Measurements from ENCODE around the gene AP1M1.

The AP1M1 gene

DNA sequence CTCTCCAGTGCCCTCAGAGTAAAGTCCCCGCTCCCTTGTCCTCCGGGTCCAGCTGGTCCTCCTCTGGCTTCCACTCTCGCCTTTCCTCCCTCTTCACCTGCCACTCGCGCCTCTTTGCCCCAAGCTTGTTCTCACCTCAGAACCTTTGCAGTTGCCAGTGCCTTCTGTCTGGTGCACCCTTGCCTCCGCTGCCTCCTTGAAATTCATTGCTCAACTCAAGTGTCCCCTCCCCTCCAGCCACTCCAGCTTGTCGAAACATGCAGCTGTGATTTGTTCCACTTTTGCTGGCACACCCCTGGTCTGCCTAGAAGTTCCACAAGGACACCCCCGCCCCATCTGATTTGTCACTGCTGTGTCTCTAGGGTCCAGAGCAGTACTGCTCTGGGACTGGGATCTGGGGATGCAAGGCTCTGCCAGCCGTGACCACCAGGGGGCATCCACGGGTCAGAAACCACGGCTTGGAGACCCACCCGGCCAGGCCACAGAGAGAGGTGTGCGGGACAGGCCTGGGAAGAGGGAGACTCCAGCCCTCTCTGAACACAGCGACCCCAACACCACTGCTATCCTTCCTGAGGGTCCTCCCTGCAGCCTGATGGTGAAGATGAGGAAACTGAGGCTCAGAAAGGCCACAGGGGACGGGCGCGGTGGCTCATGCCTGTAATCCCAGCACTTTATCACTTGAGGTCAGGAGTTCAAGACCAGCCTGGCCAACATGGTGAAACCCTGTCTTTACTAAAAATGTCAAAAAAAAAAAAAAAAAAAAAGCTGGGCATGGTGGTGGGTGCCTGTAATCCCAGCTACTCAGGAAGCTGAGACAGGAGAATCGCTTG is 49.9 kb downstream of the AP1M1 start:
- no peak for TF ChIP-seq GATA2 (IDR thresholded peaks at IDR 0.05; ENCODE audit: low read depth, low read length)
- no peak for TF ChIP-seq GATA3 (IDR thresholded peaks at IDR 0.05; ENCODE audit: low read depth, low read length)

DNA sequence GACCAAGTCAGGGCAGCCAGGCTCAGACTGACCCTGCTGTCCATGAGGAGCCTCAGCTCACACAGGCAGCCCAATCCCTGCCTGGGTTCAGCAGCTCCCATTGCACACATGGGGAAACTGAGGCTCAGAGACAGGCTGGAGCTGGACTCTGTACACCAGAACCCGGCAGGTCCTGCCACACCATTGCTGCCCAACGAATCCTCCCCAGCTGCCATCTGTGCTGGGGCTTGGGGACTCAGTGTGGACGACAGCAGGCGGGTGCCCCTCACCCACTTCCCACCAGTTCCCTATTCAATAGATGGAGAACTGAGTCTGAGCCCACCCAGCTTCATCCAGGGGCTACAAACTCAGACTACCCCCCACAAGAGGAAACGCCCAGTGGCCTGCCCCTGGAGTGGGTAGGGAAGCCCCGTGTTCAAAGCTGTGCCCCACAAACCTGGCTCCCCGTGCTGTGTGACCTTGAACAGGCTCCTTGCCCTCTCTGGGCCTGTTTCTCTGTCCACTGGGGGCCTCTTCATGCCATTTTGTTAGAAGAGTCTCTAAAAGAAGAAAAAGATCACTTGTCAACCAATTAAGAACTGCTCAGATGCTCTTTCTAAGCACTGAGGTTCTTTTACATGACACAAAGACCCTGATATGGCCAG is 50.8 kb downstream of the AP1M1 start:
- no peak for TF ChIP-seq GATA3 (IDR thresholded peaks at IDR 0.05; ENCODE audit: low read depth, low read length)
- TF ChIP-seq GATA2 (IDR thresholded peaks at IDR 0.05; ENCODE audit: low read depth, low read length), result no peak

DNA sequence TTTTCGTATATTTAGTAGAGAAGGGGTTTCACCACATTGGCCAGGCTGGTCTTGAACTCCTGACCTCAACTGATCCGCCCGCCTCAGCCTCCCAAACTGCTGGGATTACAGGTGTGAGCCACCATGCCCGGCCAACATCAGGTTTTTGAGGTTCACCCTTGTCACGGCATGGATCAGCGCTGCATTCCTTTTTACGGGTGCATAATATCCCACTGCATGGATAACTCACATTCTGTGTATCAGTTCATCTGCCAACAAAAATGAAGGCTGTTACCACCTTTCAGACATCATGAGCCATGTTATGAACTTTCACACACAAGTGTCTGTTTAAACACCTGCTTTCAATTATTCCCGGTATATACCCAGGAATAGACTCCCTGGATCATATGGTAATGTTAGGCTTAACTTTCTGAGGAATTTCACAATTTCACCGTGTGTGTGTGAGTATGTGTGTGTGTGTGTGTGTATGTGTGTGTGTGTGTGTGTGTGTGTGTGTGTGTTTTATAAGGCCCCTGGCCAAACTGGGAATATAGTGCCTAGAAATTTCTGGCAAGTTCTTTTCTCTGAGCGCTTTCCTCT is 52.2 kb downstream of the AP1M1 start:
- TF ChIP-seq GATA2 (IDR thresholded peaks at IDR 0.05; ENCODE audit: low read depth, low read length) (no peak), GATA3 (IDR thresholded peaks at IDR 0.05; ENCODE audit: low read depth, low read length) (no peak)

GRCh38 chr19:16252459-16253205 is 54.9 kb downstream of the AP1M1 start:
- TF ChIP-seq GATA2 (IDR thresholded peaks at IDR 0.05; ENCODE audit: low read depth, low read length) (no peak), GATA3 (IDR thresholded peaks at IDR 0.05; ENCODE audit: low read depth, low read length) (no peak)

- no peak for TF ChIP-seq GATA2 (IDR thresholded peaks at IDR 0.05; ENCODE audit: low read depth, low read length)
- TF ChIP-seq GATA3 (IDR thresholded peaks at IDR 0.05; ENCODE audit: low read depth, low read length), result no peak
Observed at GRCh38 chr19:16254851-16255408, 57.2 kb downstream of the AP1M1 start.

DNA sequence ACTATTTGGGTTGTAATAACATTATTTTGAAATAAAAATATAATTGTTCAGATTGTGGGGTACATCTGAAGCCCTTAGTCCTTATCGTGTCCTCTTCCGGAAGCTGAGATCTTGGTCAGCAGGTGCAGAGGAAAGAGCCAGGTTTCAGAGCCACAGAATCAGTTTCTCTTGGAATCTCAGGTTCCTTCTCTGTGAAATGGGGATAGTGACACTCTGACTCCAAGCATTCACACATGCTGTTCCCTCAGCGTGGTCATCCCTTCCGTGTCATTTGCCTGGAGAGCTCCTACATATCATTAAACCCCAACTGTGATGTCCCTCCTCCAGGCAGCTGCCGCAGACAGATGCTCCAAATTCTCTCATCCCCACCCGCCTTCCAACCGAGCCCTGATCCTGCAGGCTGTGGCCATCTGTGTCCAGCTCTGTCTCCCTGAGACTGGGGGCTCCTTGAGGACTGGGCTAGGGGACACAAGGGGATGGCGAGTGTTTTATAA is 59.8 kb downstream of the AP1M1 start:
- TF ChIP-seq GATA3 (IDR thresholded peaks at IDR 0.05; ENCODE audit: low read depth, low read length) (no peak), GATA2 (IDR thresholded peaks at IDR 0.05; ENCODE audit: low read depth, low read length) (no peak)

- TF ChIP-seq GATA3 (IDR thresholded peaks at IDR 0.05; ENCODE audit: low read depth, low read length) (no peak), GATA2 (IDR thresholded peaks at IDR 0.05; ENCODE audit: low read depth, low read length) (peak; percentile 62)
Observed at GRCh38 chr19:16258440-16258903, 60.8 kb downstream of the AP1M1 start.

- no peak for TF ChIP-seq GATA2 (IDR thresholded peaks at IDR 0.05; ENCODE audit: low read depth, low read length)
- no peak for TF ChIP-seq GATA3 (IDR thresholded peaks at IDR 0.05; ENCODE audit: low read depth, low read length)
Observed at GRCh38 chr19:16259385-16260159, 61.9 kb downstream of the AP1M1 start.

DNA sequence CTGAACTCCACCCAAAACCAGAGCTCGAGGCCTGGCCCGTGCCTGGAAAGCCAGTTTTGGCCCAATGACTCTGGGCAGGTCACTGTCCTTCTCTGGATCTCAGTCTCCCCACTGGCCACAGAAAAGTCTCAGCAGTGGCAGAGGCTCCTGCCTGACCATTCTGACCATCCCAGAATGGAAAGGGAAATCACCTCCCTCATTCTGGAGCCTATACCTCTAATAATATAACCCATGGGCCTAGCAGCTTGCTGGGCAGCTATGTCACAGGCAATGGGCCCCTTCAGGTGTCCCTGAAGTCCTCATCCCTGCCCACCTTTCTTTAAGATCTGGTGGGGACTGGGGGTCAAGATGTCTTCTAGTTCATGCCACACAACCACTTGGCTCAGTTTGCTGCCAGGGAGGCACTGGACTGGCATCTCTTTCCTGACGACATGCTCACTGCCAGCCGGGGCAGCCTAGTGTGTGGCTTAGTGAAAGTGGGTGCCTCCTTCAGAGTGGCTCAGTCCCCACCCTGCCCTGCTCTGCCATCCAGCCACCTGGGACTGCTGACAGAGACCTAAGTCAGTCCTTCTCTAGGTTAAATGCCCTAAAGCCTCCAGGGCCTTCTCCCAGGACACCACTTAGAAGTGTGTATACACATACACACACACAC is 62.6 kb downstream of the AP1M1 start:
- no peak for TF ChIP-seq GATA2 (IDR thresholded peaks at IDR 0.05; ENCODE audit: low read depth, low read length)
- no peak for TF ChIP-seq GATA3 (IDR thresholded peaks at IDR 0.05; ENCODE audit: low read depth, low read length)

GRCh38 chr19:16260812-16261161 is 63.1 kb downstream of the AP1M1 start:
- no peak for TF ChIP-seq GATA2 (IDR thresholded peaks at IDR 0.05; ENCODE audit: low read depth, low read length)
- TF ChIP-seq GATA3 (IDR thresholded peaks at IDR 0.05; ENCODE audit: low read depth, low read length), result no peak

DNA sequence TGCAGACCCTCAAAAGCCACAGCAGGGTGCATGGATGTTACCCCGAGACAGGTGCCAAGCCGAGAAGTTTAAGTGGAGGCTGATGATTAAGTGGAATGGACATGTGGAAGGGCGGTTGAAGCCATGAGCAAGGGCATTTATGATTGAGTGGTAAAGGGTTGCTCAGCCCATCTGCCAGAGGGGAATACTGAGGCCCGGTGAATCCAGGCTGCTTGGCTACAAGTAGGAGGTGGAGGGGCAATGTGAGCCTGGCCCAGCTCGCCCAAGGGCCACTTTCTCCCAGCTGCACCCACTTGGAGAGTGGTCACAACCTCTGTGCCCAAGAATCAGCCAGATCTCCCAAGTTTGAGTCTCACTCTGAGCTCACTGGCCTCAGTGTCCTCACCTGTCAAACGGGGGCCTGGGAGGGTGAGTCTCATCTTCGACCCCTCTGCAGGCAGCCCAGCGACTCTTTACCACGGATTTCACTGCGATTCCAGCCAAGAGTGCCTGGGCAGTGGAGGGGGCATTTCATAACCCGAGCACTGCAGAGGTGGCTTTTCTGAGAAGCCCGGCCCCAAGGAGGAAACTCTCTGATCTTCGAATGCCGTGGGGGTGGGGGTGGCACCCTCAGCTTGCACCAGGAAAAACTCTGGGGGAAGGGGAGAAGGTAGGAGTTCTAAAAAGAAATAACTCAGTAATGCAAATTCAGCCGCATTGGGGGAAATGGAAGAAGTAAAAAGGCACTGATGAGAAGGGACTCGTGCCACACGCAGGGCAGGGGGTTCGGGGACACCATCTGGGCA is 64.1 kb downstream of the AP1M1 start:
- TF ChIP-seq GATA2 (IDR thresholded peaks at IDR 0.05; ENCODE audit: low read depth, low read length) (no peak), GATA3 (IDR thresholded peaks at IDR 0.05; ENCODE audit: low read depth, low read length) (no peak)

DNA sequence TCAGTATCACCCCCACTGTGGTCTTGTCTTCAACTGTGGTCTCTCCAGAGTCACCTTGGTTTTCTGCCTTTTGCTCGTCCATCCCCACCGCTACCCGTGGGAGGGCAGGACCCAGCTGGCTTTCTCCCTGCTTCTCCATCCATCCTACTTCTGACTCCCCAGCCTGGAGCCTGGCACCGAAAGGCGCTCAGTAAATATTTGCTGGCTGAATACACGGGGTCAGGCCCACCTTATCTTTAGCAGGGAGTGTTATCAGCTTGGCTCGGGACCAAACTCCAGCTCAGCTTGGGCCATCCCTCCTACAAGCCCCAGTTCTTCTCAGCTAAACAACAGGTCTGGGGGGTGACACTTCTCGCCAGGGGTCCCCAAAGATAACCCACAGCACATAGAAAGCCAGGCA is 64.9 kb downstream of the AP1M1 start:
- TF ChIP-seq GATA2 (IDR thresholded peaks at IDR 0.05; ENCODE audit: low read depth, low read length) (0 out of 2 replicates have a peak, but pooled peaks have one; percentile 39), GATA3 (IDR thresholded peaks at IDR 0.05; ENCODE audit: low read depth, low read length) (no peak)
